ENCODE results near the gene MAPKBP1. TPM values are rescaled to one million over a fixed set of nuclear protein-coding genes. Genes with fewer than 3 reads are reported as not detected.

MAPKBP1 gene
- total and polyA plus RNA-seq, 9 donors = 10.6 to 46.9 (median 38.9) TPM

DNA sequence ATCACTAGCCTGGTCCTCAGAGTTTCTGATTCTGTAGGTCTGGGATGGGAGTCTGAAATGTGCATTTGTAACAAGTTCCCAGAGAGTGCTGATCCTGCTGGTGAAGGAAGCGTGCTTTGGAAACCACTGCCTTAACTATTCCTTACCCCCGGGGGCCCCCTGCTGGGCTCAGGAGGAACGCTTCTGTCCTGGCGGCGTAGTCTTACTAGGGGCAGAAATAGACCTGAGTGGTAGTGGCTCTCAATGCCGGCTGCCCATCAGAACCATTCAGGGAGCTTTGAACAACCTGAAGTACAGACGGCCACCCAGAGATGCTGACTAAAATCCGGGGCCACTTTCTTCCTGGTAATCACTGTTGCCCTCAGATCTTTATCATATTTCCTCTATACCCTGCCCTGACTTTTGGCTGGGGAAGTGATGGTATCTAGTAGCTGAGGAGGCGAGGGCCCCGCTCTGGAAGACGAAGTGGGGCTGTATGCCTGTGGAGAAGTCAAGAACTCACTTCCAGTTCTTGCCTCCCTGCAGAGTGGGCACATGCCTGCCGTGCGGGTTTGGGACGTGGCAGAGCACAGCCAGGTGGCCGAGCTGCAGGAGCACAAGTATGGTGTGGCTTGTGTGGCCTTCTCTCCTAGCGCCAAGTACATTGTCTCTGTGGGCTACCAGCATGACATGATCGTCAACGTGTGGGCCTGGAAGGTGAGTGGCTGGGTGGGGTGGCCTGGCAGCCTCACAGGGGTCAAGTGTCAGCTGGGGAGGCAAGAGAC, 37.3 kb downstream of the MAPKBP1 start:
- Histone ChIP-seq H3K4me3 (no peak overlapping the region), H3K4me1 (ENCODE audit: insufficient read depth) (no peaks in the 10 kb centered on the region), H3K36me3 (no peaks in the 10 kb centered on the region), H3K27me3 (no peaks in the 10 kb centered on the region), H3K27ac (no peak overlapping the region), H3K9me3 (no peaks in the 10 kb centered on the region)
- peak; percentile 75 to 92 (median 89) for DNase-seq
- intact Hi-C loops (cut with DNase I) = loop anchor here (2.0 to 10.0 kb wide), 6 partner anchors 39 to 257 kb away; partner anchors contain the start of genes TYRO3 (in 3 of the 4) and MAPKBP1 (in 1 of the 4)
- 47 to 52% (median 47%) methylated on average over 18 of the region's 18 CpGs for WGBS, 3 donors
- peak; percentile 70 to 90 (median 89) for TF ChIP-seq CTCF (IDR thresholded peaks at IDR 0.05)
- TF ChIP-seq POLR2A (IDR thresholded peaks at IDR 0.05) = no peak
- no peak for TF ChIP-seq EP300 (IDR thresholded peaks at IDR 0.05)

- Histone ChIP-seq H3K27ac (no peak overlapping the region), H3K4me1 (ENCODE audit: insufficient read depth) (no peaks in the 10 kb centered on the region), H3K9me3 (no peaks in the 10 kb centered on the region), H3K27me3 (no peaks in the 10 kb centered on the region), H3K4me3 (no peak overlapping the region), H3K36me3 (no peaks in the 10 kb centered on the region)
- DNase-seq = no peak
- WGBS, 3 donors = 85 to 90% (median 87%) methylated on average over 11 of the region's 11 CpGs
- intact Hi-C loops (cut with DNase I) = loop anchor here in 3 of 4 donors (5.0 to 10.0 kb wide), 4 partner anchors 41 to 258 kb away; partner anchors contain the start of genes TYRO3 (in 3 of the 3) and MAPKBP1 (in 1 of the 3)
- TF ChIP-seq CTCF (IDR thresholded peaks at IDR 0.05) = no peak
- no peak for TF ChIP-seq EP300 (IDR thresholded peaks at IDR 0.05)
- TF ChIP-seq POLR2A (IDR thresholded peaks at IDR 0.05) = no peak
Observed at GRCh38 chr15:41812820-41813375, 38.6 kb downstream of the MAPKBP1 start.

DNA sequence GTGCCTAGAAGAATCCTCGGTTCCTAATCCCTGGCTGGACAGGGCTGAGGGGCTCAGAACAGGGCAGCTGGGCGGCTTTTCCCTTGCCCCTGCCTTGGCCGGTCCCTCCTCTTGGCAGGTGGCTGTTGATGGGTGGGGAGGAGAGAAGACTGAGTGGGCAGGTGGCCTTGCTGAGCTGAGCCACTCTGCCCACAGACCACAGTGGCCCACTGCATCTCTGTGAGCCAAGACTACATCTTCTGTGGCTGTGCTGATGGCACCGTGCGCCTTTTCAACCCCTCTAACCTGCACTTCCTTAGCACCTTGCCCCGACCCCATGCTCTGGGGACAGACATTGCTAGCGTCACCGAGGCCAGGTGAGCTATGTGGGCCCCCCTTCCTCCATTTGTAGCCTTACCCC, 39.1 kb downstream of the MAPKBP1 start:
- WGBS, 3 donors = 90 to 92% (median 90%) methylated on average over 8 of the region's 8 CpGs
- H3K27me3 ChIP-seq = no peaks in the 10 kb centered on the region
- no peaks in the 10 kb centered on the region for H3K36me3 ChIP-seq
- H3K4me3 ChIP-seq = no peak overlapping the region
- no peaks in the 10 kb centered on the region for H3K9me3 ChIP-seq
- intact Hi-C loops (cut with DNase I) = loop anchor here in 3 of 4 donors (5.0 to 10.0 kb wide), 4 partner anchors 41 to 259 kb away; partner anchors contain the start of genes TYRO3 (in 3 of the 3) and MAPKBP1 (in 1 of the 3)
- no peaks in the 10 kb centered on the region for H3K4me1 ChIP-seq (ENCODE audit: insufficient read depth)
- no peak overlapping the region for H3K27ac ChIP-seq
- TF ChIP-seq CTCF (IDR thresholded peaks at IDR 0.05) = no peak
- no peak for TF ChIP-seq EP300 (IDR thresholded peaks at IDR 0.05)
- TF ChIP-seq POLR2A (IDR thresholded peaks at IDR 0.05) = no peak
- no peak for DNase-seq

DNA sequence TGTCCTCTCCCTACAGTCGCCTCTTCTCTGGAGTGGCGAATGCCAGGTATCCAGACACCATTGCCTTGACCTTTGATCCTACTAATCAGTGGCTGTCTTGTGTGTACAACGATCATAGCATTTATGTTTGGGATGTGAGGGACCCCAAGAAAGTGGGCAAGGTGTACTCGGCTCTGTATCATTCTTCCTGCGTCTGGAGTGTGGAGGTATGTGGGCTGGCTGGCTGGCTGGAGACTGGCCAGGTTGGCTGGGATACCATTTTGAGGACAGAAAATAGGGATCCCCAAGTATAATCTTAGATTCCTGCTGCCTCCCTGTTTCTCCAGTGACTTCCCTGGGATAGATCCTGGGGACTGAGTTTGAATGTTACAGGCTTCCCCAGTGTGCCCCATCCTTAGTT, 40.2 kb downstream of the MAPKBP1 start:
- DNase-seq = no peak
- no peak overlapping the region for H3K4me3 ChIP-seq
- no peaks in the 10 kb centered on the region for H3K9me3 ChIP-seq
- WGBS, 3 donors = 62 to 75% (median 64%) methylated on average over 5 of the region's 5 CpGs
- H3K27me3 ChIP-seq = no peaks in the 10 kb centered on the region
- no peaks in the 10 kb centered on the region for H3K4me1 ChIP-seq (ENCODE audit: insufficient read depth)
- intact Hi-C loops (cut with DNase I) = loop anchor here in 3 of 4 donors (5.0 to 10.0 kb wide), 4 partner anchors 42 to 260 kb away; partner anchors contain the start of genes TYRO3 (in 3 of the 3) and MAPKBP1 (in 1 of the 3)
- TF ChIP-seq POLR2A (IDR thresholded peaks at IDR 0.05) (no peak), EP300 (IDR thresholded peaks at IDR 0.05) (no peak), CTCF (IDR thresholded peaks at IDR 0.05) (no peak)
- no peaks in the 10 kb centered on the region for H3K36me3 ChIP-seq
- H3K27ac ChIP-seq = no peak overlapping the region
